ENCODE data around the gene BCKDHA. TPM values are rescaled to one million over a fixed set of nuclear protein-coding genes. Genes with fewer than 3 reads are reported as not detected.

The BCKDHA gene
- total and polyA plus RNA-seq, 9 donors, result 3.8 to 43.8 (median 19.0) TPM

DNA sequence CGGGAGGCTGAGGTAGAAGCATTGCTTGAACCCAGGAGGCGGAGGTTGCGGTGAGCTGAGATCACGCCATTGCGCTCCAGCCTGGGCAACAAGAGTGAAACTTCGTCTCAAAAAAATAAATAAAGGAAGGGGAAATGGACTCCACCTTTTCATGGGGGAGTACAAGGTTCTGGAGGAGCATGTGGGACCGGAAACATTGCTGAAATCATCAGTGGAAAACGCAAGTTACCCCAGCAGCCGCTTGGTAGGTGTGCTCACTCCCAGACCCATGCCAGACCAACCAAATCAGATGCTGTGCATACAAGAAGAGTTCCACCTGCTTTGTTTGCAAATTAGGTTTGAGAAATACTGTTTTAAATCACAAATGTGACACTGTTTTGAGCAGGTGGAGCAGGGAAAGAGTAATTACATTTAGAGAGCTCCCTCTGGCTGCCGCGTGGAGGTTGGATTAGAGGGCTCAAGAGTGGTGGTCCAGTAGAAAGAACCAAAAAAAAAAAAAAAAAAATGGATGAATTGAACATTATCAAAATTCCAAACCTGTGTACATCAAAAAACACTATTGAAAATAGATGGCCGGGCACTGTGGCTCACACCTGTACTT, 50.2 kb downstream of the BCKDHA start:
- Histone ChIP-seq H3K36me3 (no peaks in the 10 kb centered on the region), H3K4me3 (no peak overlapping the region), H3K4me1 (ENCODE audit: insufficient read depth) (no peaks in the 10 kb centered on the region), H3K9me3 (no peaks in the 10 kb centered on the region), H3K27ac (no peak overlapping the region), H3K27me3 (no peaks in the 10 kb centered on the region)
- DNase-seq, result no peak
- TF ChIP-seq POLR2A (IDR thresholded peaks at IDR 0.05) (no peak), EP300 (IDR thresholded peaks at IDR 0.05) (no peak)
- TF ChIP-seq, protein P1, sequence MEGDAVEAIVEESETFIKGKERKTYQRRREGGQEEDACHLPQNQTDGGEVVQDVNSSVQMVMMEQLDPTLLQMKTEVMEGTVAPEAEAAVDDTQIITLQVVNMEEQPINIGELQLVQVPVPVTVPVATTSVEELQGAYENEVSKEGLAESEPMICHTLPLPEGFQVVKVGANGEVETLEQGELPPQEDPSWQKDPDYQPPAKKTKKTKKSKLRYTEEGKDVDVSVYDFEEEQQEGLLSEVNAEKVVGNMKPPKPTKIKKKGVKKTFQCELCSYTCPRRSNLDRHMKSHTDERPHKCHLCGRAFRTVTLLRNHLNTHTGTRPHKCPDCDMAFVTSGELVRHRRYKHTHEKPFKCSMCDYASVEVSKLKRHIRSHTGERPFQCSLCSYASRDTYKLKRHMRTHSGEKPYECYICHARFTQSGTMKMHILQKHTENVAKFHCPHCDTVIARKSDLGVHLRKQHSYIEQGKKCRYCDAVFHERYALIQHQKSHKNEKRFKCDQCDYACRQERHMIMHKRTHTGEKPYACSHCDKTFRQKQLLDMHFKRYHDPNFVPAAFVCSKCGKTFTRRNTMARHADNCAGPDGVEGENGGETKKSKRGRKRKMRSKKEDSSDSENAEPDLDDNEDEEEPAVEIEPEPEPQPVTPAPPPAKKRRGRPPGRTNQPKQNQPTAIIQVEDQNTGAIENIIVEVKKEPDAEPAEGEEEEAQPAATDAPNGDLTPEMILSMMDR (IDR thresholded peaks at IDR 0.05), result no peak
- intact Hi-C loops (cut with DNase I), result no loop called here
- 53 to 62% (median 54%) methylated on average over 12 of the region's 12 CpGs for WGBS, 3 donors

DNA sequence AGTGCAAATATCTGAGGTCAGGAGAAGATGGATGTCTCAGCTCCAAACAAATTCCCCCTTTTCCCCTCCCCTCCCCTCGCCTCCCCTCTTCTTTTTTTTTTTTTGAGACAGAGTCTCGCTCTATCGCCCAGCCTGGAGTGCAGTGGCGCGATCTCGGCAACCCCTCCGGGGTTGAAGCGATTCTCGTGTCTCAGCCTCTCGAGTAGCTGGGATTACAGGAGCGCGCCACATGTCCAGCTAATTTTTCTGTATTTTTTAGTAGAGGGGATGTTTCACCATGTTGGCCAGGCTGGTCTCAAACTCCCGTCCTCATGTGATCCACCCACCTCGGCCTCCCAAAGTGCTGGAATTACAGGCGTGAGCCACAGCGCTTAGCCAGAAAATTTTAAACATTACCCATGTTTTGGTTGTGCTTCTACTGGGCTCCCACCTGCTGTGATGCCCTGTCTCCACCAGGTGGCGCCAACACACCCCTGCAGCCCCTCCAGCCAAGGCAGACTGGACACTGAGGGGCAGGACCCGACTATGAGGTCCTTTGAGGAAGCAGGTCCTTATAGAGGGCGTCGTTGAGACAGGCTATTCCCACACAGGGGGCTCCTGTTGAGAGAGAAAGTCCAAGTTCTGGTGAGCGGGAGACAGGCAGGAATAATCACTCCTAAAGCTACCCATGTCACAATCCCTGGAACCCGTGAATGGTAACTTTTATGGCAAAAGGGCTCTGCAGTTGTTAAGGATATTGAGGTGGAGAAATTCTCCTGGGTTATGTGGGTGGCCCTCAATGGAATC, 51.7 kb downstream of the BCKDHA start:
- H3K27me3 ChIP-seq, result no peaks in the 10 kb centered on the region
- intact Hi-C loops (cut with DNase I), result no loop called here
- no peaks in the 10 kb centered on the region for H3K36me3 ChIP-seq
- peak; percentile 72 to 85 (median 81) for DNase-seq
- 1 to 5% (median 3%) methylated on average over 22 of the region's 22 CpGs for WGBS, 3 donors
- H3K27ac ChIP-seq, result no peak overlapping the region
- H3K9me3 ChIP-seq, result no peaks in the 10 kb centered on the region
- TF ChIP-seq, protein P1 (IDR thresholded peaks at IDR 0.05), result peak; percentile 82 to 97 (median 94)
- TF ChIP-seq POLR2A (IDR thresholded peaks at IDR 0.05), result no peak
- TF ChIP-seq EP300 (IDR thresholded peaks at IDR 0.05), result no peak
- no peaks in the 10 kb centered on the region for H3K4me1 ChIP-seq (ENCODE audit: insufficient read depth)
- no peak overlapping the region for H3K4me3 ChIP-seq

DNA sequence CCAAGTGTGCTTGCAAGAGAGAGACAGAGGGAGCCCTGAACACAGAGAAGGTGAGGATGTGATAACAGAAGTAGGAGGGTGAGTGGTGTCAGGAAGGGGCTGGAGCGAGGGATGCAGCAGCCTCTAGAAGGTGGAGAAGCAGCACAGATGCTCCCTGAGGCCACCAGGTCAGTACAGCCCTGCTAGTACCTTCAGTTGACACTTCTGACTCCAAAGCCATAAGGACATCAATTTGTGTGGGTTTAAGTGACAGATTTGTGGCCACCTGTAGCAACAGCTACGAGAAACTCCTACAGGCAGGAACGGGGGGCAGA, 52.2 kb downstream of the BCKDHA start:
- no peaks in the 10 kb centered on the region for H3K27me3 ChIP-seq
- H3K4me1 ChIP-seq (ENCODE audit: insufficient read depth), result no peaks in the 10 kb centered on the region
- H3K4me3 ChIP-seq, result no peak overlapping the region
- intact Hi-C loops (cut with DNase I), result loop anchor here (5.0 to 10.0 kb wide), 3 partner anchors 105 to 125 kb away; partner anchors contain the start of gene CEACAM21 (in 1 of the 4)
- DNase-seq, result no peak
- 46 to 60% (median 51%) methylated on average over 3 of the region's 3 CpGs for WGBS, 3 donors
- no peak for TF ChIP-seq POLR2A (IDR thresholded peaks at IDR 0.05)
- no peak for TF ChIP-seq EP300 (IDR thresholded peaks at IDR 0.05)
- TF ChIP-seq, protein P1 (IDR thresholded peaks at IDR 0.05), result no peak
- H3K27ac ChIP-seq, result no peak overlapping the region
- H3K9me3 ChIP-seq, result no peaks in the 10 kb centered on the region
- H3K36me3 ChIP-seq, result no peaks in the 10 kb centered on the region

DNA sequence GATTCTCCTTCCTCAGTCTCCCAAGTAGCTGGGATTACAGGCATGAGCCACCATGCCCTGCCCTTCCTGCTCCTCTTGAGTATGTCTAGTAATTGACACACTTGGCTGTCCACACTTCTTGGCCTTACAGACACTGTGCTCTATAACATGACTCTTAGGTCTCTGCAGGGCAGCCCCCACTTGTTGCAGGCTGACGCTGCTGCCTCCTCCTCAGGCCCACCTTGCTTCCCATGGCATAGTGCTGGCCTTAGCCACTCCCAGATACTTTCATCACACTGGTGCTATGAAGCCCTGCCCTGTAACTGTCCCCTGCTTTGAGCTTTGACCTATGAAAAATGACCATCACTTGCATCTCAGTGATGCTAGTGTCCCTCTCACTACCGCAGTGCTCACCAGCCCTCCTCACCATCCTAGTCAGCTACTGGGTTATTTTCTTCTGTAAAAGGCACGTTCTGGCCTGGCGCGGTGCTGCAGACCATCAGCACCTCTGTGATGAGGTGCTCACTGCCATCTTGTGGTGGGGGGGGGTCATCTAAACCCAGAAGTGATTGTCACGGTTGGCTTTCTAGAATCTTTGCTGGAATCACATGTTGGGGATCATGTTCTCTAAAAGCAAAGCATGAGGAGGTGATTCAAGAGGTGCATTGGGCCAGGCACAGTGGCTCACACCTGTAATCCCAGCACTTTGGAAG, 55.1 kb downstream of the BCKDHA start:
- intact Hi-C loops (cut with DNase I), result loop anchor here (5.0 to 10.0 kb wide), 3 partner anchors 102 to 122 kb away; partner anchors contain the start of gene CEACAM21 (in 1 of the 4)
- H3K36me3 ChIP-seq, result no peaks in the 10 kb centered on the region
- peaks cover 4% of the 10 kb centered on the region for H3K4me1 ChIP-seq (ENCODE audit: insufficient read depth)
- no peaks in the 10 kb centered on the region for H3K27me3 ChIP-seq
- no peaks in the 10 kb centered on the region for H3K9me3 ChIP-seq
- no peak for DNase-seq
- 56 to 71% (median 65%) methylated on average over 6 of the region's 6 CpGs for WGBS, 3 donors
- H3K27ac ChIP-seq, result no peak overlapping the region
- no peak overlapping the region for H3K4me3 ChIP-seq
- TF ChIP-seq, protein P1 (IDR thresholded peaks at IDR 0.05), result no peak
- TF ChIP-seq EP300 (IDR thresholded peaks at IDR 0.05) (no peak), POLR2A (IDR thresholded peaks at IDR 0.05) (no peak)
